ENCODE data around the gene EPHA8. TPM values are rescaled to one million over a fixed set of nuclear protein-coding genes. Genes with fewer than 3 reads are reported as not detected.

EPHA8 gene
- polyA plus RNA-seq, 1 donor (not counting 4 experiments of a cell fraction or from before 2014, with no cell fraction given): 1.0 TPM

DNA sequence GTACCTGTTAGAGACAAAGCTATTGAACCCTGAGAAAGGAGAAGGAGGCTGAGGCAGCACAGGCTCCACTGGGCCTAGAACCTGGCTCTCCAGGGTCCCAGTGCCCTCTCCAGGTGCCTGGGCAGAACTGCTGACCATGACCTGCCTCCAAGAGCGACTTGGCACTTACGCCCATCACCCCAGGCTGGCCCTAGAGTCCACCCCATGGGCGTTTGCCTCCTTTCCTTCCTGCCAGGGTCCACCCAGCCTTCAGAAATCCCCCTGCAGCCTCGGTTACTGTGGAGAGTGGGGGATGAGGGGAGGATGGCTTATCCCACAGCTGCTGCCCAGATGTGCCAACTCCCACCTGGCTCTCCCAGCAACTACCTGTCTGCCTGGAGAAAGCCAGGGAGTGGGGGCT is 58.5 kb downstream of the EPHA8 start:
- Histone ChIP-seq H3K4me2 (ENCODE audit: control insufficient read depth, extremely low read depth, insufficient read depth, low read depth, low read length) (no peak overlapping the region), H3K4me3 (ENCODE audit: control insufficient read depth in 2 of 3, extremely low read depth in 1 of 3, insufficient read depth in 2 of 3, low read depth in 1 of 3, low read length in 3 of 3) (no peak overlapping the region), H3K27me3 (ENCODE audit: control insufficient read depth, extremely low read depth, insufficient read depth, low read length) (peaks cover 26% of the 10 kb centered on the region), H3K9me3 (ENCODE audit: control insufficient read depth, low read depth, low read length) (no peaks in the 10 kb centered on the region), H3K79me2 (ENCODE audit: control insufficient read depth, insufficient read depth, low read length) (no peaks in the 10 kb centered on the region), H3K9me1 (ENCODE audit: control insufficient read depth, extremely low read depth, insufficient read depth, low read length) (no peaks in the 10 kb centered on the region), H3K9ac (ENCODE audit: control insufficient read depth, extremely low read depth, insufficient read depth, low read length) (no peak overlapping the region), H3K27ac (ENCODE audit: control insufficient read depth, insufficient read depth, low read length) (no peak overlapping the region), H3K36me3 (ENCODE audit: control insufficient read depth in 2 of 2, extremely low read depth in 1 of 2, insufficient read depth in 2 of 2, low read length in 2 of 2) (no peaks in the 10 kb centered on the region), H4K20me1 (ENCODE audit: control insufficient read depth, extremely low read depth, insufficient read depth, low read length) (no peaks in the 10 kb centered on the region), H2AFZ (ENCODE audit: control insufficient read depth, low read length) (no peak overlapping the region), H3K4me1 (ENCODE audit: control insufficient read depth, extremely low read depth, insufficient read depth, low read length) (no peaks in the 10 kb centered on the region)
- DNase-seq (ENCODE audit: low read depth, low spot score): no peak
- TF ChIP-seq EZH2 (IDR thresholded peaks at IDR 0.05; ENCODE audit: low read length): no peak
- TF ChIP-seq, protein P1, sequence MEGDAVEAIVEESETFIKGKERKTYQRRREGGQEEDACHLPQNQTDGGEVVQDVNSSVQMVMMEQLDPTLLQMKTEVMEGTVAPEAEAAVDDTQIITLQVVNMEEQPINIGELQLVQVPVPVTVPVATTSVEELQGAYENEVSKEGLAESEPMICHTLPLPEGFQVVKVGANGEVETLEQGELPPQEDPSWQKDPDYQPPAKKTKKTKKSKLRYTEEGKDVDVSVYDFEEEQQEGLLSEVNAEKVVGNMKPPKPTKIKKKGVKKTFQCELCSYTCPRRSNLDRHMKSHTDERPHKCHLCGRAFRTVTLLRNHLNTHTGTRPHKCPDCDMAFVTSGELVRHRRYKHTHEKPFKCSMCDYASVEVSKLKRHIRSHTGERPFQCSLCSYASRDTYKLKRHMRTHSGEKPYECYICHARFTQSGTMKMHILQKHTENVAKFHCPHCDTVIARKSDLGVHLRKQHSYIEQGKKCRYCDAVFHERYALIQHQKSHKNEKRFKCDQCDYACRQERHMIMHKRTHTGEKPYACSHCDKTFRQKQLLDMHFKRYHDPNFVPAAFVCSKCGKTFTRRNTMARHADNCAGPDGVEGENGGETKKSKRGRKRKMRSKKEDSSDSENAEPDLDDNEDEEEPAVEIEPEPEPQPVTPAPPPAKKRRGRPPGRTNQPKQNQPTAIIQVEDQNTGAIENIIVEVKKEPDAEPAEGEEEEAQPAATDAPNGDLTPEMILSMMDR (optimal IDR thresholded peaks at IDR 0.05 in 1 of 3, IDR thresholded peaks at IDR 0.05 in 1 of 3, conservative IDR thresholded peaks at IDR 0.05 in 1 of 3; ENCODE audit: extremely low read depth in 1 of 3, insufficient read depth in 2 of 3, low read length in 3 of 3): no peak
- dilution Hi-C loops (cut with MboI; ENCODE audit: extremely low pct_ligation_motif_present, low sequenced_read_pairs): no loop called here
- FAIRE-seq: no peak

DNA sequence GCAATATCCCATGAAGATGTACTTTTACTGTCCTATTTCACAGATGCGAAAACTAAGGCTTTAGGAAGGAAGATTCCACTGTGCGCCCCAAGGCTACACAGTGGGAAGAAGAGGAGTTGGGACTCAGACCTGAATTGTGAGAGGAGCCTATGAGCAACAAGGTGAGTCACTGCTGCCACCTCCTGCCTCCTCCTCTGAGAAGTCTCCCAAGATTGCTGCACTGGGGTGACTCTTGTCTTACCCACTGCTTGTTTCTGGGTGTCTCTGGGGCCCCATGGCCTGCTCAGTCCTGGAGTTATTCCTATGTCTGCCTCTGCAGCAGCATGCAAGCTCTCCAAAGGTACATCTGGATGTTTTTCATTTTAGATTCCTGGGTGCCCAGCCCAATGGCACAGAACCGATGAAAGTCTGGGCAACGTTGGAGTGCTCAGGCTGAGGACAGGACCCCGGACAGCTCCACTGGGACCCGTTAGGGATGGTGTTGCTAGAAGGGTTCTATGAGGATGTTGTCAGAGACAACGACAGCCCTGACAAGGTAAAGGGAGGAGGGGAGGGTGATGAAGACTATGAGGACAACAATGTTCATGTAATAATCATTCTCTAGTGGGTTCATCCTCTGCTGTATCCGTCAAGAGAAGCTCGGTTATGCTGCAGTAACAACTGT is 62.1 kb downstream of the EPHA8 start:
- Histone ChIP-seq H4K20me1 (ENCODE audit: control insufficient read depth, extremely low read depth, insufficient read depth, low read length) (no peaks in the 10 kb centered on the region), H3K27me3 (ENCODE audit: control insufficient read depth, extremely low read depth, insufficient read depth, low read length) (peaks cover 9% of the 10 kb centered on the region), H3K36me3 (ENCODE audit: control insufficient read depth in 2 of 2, extremely low read depth in 1 of 2, insufficient read depth in 2 of 2, low read length in 2 of 2) (no peaks in the 10 kb centered on the region), H3K27ac (ENCODE audit: control insufficient read depth, insufficient read depth, low read length) (no peak overlapping the region), H3K4me1 (ENCODE audit: control insufficient read depth, extremely low read depth, insufficient read depth, low read length) (no peaks in the 10 kb centered on the region), H3K4me2 (ENCODE audit: control insufficient read depth, extremely low read depth, insufficient read depth, low read depth, low read length) (no peak overlapping the region), H3K79me2 (ENCODE audit: control insufficient read depth, insufficient read depth, low read length) (no peaks in the 10 kb centered on the region), H3K9ac (ENCODE audit: control insufficient read depth, extremely low read depth, insufficient read depth, low read length) (no peak overlapping the region), H3K9me3 (ENCODE audit: control insufficient read depth, low read depth, low read length) (no peaks in the 10 kb centered on the region), H2AFZ (ENCODE audit: control insufficient read depth, low read length) (no peak overlapping the region), H3K9me1 (ENCODE audit: control insufficient read depth, extremely low read depth, insufficient read depth, low read length) (no peaks in the 10 kb centered on the region), H3K4me3 (ENCODE audit: control insufficient read depth in 2 of 3, extremely low read depth in 1 of 3, insufficient read depth in 2 of 3, low read depth in 1 of 3, low read length in 3 of 3) (no peak overlapping the region)
- no peak for DNase-seq (ENCODE audit: low read depth, low spot score)
- TF ChIP-seq EZH2 (IDR thresholded peaks at IDR 0.05; ENCODE audit: low read length): no peak
- TF ChIP-seq, protein P1 (optimal IDR thresholded peaks at IDR 0.05 in 1 of 3, IDR thresholded peaks at IDR 0.05 in 1 of 3, conservative IDR thresholded peaks at IDR 0.05 in 1 of 3; ENCODE audit: extremely low read depth in 1 of 3, insufficient read depth in 2 of 3, low read length in 3 of 3): no peak
- dilution Hi-C loops (cut with MboI; ENCODE audit: extremely low pct_ligation_motif_present, low sequenced_read_pairs): no loop called here
- no peak for FAIRE-seq

Data from keratinocyte (primary cell).